ENCODE results near the gene MLLT10. TPM values are rescaled to one million over a fixed set of nuclear protein-coding genes. Genes with fewer than 3 reads are reported as not detected.

MLLT10 gene
- polyA plus RNA-seq, 4 donors: 8.9 to 34.3 (median 13.4) TPM

DNA sequence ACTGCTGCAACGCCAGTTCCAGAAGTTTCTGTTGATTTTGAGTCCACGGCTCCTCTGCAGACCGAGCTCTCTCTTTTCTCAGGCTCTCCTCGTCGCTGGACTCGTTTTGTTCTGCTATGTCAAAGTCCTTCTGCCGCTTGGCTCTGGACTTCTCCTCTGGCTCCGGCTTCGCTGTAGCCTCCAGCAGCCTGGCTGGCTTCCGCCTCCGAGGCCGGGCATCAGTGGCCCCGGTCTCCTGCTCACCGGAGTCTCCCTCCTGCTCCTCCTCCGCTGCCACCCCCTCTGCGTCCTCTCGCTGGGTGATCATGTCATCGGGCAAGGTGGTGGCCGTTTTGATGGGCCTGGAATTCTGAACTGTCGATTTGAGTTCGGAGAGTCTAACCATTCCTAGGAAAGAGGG lies 225.2 kb downstream of the MLLT10 start:
- 94 to 97% (median 96%) methylated on average over 21 of the region's 21 CpGs for WGBS, 3 donors
- no peak for FAIRE-seq

DNA sequence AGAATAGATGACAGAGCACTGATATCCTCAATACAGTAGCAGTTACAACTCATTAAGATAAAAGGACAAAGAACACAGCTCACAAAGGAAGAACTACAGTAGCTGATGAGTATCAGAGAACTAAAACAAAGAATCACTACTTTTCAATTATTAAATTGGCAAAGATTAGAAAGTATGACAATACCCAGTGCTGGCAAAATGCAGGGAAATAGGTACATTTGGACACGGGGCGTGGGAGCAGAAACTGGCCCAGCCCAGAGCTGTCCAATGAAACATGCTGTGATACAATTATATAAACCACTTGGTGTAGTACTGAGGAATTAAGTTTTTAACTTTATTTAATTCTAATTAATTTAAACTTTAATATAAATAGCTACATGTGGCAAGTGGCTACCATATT lies 226.3 kb downstream of the MLLT10 start:
- Histone ChIP-seq H3K27ac (ENCODE audit: low read depth in 1 of 3, low read length in 2 of 3) (no peak overlapping the region), H3K27me3 (ENCODE audit: control insufficient read depth in 3 of 3, insufficient read depth in 3 of 3, low read length in 3 of 3) (no peaks in the 10 kb centered on the region), H3K4me3 (ENCODE audit: low read depth in 1 of 3, low read length in 3 of 3) (no peak overlapping the region), H3K9me3 (ENCODE audit: control insufficient read depth in 2 of 2, insufficient read depth in 1 of 2, low read depth in 1 of 2, low read length in 1 of 2) (peaks cover 0 to 3% of the 10 kb centered on the region in 2 donors), H3K36me3 (ENCODE audit: control insufficient read depth in 3 of 3, insufficient read depth in 2 of 3, low read depth in 1 of 3, low read length in 3 of 3) (peaks cover 2 to 30% (median 8%) of the 10 kb centered on the region in 3 donors), H3K4me1 (ENCODE audit: control insufficient read depth in 3 of 3, insufficient read depth in 2 of 3, low read depth in 1 of 3, low read length in 2 of 3) (no peaks in the 10 kb centered on the region)
- WGBS, 3 donors: 95 to 97% (median 96%) methylated on average over 2 of the region's 2 CpGs
- FAIRE-seq (no peak), DNase-seq (no peak)

More for the DNA sequence above, 225.2 kb downstream of the MLLT10 start:
- Histone ChIP-seq H3K27me3 (ENCODE audit: control insufficient read depth in 3 of 3, insufficient read depth in 3 of 3, low read length in 3 of 3) (no peaks in the 10 kb centered on the region), H3K9me3 (ENCODE audit: control insufficient read depth in 2 of 2, insufficient read depth in 1 of 2, low read depth in 1 of 2, low read length in 1 of 2) (peaks cover 0 to 3% of the 10 kb centered on the region in 2 donors), H3K4me3 (ENCODE audit: low read depth in 1 of 3, low read length in 3 of 3) (no peak overlapping the region), H3K36me3 (ENCODE audit: control insufficient read depth in 3 of 3, insufficient read depth in 2 of 3, low read depth in 1 of 3, low read length in 3 of 3) (peaks cover 2 to 38% (median 8%) of the 10 kb centered on the region in 3 donors), H3K4me1 (ENCODE audit: control insufficient read depth in 3 of 3, insufficient read depth in 2 of 3, low read depth in 1 of 3, low read length in 2 of 3) (no peaks in the 10 kb centered on the region), H3K27ac (ENCODE audit: low read depth in 1 of 3, low read length in 2 of 3) (no peak overlapping the region)
- no peak for DNase-seq

DNA sequence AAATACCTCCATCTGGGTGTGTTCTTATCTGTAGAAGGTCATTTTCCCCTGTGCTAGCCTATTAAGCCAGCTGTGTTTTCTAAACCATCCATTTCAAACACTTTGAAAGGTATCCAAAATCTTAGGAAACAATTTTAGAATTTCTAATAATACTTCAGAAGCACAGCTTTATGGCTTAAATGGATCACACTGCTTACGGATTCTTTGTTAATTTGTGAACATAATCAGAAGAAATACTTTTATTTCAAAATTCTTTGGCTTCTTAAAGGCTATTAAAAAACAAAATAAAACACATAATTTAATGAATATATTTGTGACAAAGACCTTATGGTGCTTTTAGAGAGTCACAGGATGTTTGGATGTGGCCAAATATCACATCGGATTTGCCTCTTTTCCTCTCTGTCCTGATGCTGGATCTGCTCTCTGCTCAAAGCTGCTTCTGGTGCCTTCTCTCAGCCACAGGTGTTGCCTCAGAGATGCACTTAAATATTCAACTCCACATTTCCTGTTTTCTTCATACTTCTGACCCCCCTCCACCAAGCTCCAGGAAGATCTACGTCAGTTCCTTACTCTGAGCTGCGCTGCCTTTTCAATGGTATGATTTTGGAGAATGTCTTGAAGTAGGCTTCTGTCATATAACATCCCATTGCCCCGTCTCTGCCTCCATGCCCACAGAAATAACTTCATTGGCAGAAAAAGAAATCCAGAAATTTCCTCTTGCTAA lies 230.6 kb downstream of the MLLT10 start:
- Histone ChIP-seq H3K9me3 (ENCODE audit: control insufficient read depth in 2 of 2, insufficient read depth in 1 of 2, low read depth in 1 of 2, low read length in 1 of 2) (peaks cover 0 to 3% of the 10 kb centered on the region in 2 donors), H3K4me3 (ENCODE audit: low read depth in 1 of 3, low read length in 3 of 3) (no peak overlapping the region), H3K27me3 (ENCODE audit: control insufficient read depth in 3 of 3, insufficient read depth in 3 of 3, low read length in 3 of 3) (no peaks in the 10 kb centered on the region), H3K36me3 (ENCODE audit: control insufficient read depth in 3 of 3, insufficient read depth in 2 of 3, low read depth in 1 of 3, low read length in 3 of 3) (peaks cover 0 to 7% (median 2%) of the 10 kb centered on the region in 3 donors), H3K4me1 (ENCODE audit: control insufficient read depth in 3 of 3, insufficient read depth in 2 of 3, low read depth in 1 of 3, low read length in 2 of 3) (no peaks in the 10 kb centered on the region), H3K27ac (ENCODE audit: low read depth in 1 of 3, low read length in 2 of 3) (no peak overlapping the region)
- FAIRE-seq (no peak), DNase-seq (no peak)
- 78 to 91% (median 89%) methylated on average over 5 of the region's 5 CpGs for WGBS, 3 donors

DNA sequence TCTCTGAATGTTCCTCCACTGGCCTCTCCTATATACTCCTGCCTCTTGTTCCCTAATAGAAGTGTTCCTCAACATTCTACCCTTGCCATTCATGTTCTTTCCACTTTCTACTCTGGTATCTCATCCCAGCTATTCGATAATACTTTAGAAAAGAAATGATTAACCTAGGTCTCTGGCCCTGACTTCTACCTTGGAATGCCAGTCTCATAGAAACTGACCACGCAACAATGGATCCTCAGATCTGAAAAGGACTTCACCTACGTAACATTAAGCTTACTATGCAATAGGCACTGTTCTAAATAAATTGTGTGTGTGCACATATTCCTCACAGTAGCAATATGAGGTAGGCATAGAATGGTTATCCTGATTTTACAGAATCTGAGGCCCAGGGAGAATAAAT lies 235.0 kb downstream of the MLLT10 start:
- H3K9me3 ChIP-seq (ENCODE audit: control insufficient read depth in 2 of 2, insufficient read depth in 1 of 2, low read depth in 1 of 2, low read length in 1 of 2): peaks cover 0 to 4% of the 10 kb centered on the region in 2 donors
- FAIRE-seq (no peak), DNase-seq (no peak)
- peaks cover 0 to 4% (median 0%) of the 10 kb centered on the region in 3 donors for H3K36me3 ChIP-seq (ENCODE audit: control insufficient read depth in 3 of 3, insufficient read depth in 2 of 3, low read depth in 1 of 3, low read length in 3 of 3)
- no peak overlapping the region for H3K4me3 ChIP-seq (ENCODE audit: low read depth in 1 of 3, low read length in 3 of 3)
- H3K27ac ChIP-seq (ENCODE audit: low read depth in 1 of 3, low read length in 2 of 3): no peak overlapping the region
- H3K4me1 ChIP-seq (ENCODE audit: control insufficient read depth in 3 of 3, insufficient read depth in 2 of 3, low read depth in 1 of 3, low read length in 2 of 3): no peaks in the 10 kb centered on the region
- no peaks in the 10 kb centered on the region for H3K27me3 ChIP-seq (ENCODE audit: control insufficient read depth in 3 of 3, insufficient read depth in 3 of 3, low read length in 3 of 3)
- 91 to 95% (median 95%) methylated on average over 3 of the region's 3 CpGs for WGBS, 3 donors

- Histone ChIP-seq H3K36me3 (ENCODE audit: control insufficient read depth in 3 of 3, insufficient read depth in 2 of 3, low read depth in 1 of 3, low read length in 3 of 3) (no peaks in the 10 kb centered on the region), H3K9me3 (ENCODE audit: control insufficient read depth in 2 of 2, insufficient read depth in 1 of 2, low read depth in 1 of 2, low read length in 1 of 2) (peaks cover 0 to 4% of the 10 kb centered on the region in 2 donors), H3K4me3 (ENCODE audit: low read depth in 1 of 3, low read length in 3 of 3) (no peak overlapping the region), H3K27ac (ENCODE audit: low read depth in 1 of 3, low read length in 2 of 3) (no peak overlapping the region), H3K4me1 (ENCODE audit: control insufficient read depth in 3 of 3, insufficient read depth in 2 of 3, low read depth in 1 of 3, low read length in 2 of 3) (no peaks in the 10 kb centered on the region), H3K27me3 (ENCODE audit: control insufficient read depth in 3 of 3, insufficient read depth in 3 of 3, low read length in 3 of 3) (no peaks in the 10 kb centered on the region)
- no peak for DNase-seq
- FAIRE-seq: no peak
- WGBS, 3 donors: 94 to 96% (median 94%) methylated on average over 4 of the region's 4 CpGs
Measured at GRCh38 chr10:21771219-21771618, 237.2 kb downstream of the MLLT10 start.

GRCh38 chr10:21776883-21777282 lies 242.9 kb downstream of the MLLT10 start:
- Histone ChIP-seq H3K27me3 (ENCODE audit: control insufficient read depth in 3 of 3, insufficient read depth in 3 of 3, low read length in 3 of 3) (no peaks in the 10 kb centered on the region), H3K4me1 (ENCODE audit: control insufficient read depth in 3 of 3, insufficient read depth in 2 of 3, low read depth in 1 of 3, low read length in 2 of 3) (no peaks in the 10 kb centered on the region), H3K27ac (ENCODE audit: low read depth in 1 of 3, low read length in 2 of 3) (no peak overlapping the region), H3K4me3 (ENCODE audit: low read depth in 1 of 3, low read length in 3 of 3) (no peak overlapping the region), H3K36me3 (ENCODE audit: control insufficient read depth in 3 of 3, insufficient read depth in 2 of 3, low read depth in 1 of 3, low read length in 3 of 3) (peaks cover 0 to 3% (median 0%) of the 10 kb centered on the region in 3 donors), H3K9me3 (ENCODE audit: control insufficient read depth in 2 of 2, insufficient read depth in 1 of 2, low read depth in 1 of 2, low read length in 1 of 2) (peaks cover 0 to 6% of the 10 kb centered on the region in 2 donors)
- WGBS, 3 donors: 100% methylated on average over 1 of the region's 1 CpG
- FAIRE-seq (no peak), DNase-seq (no peak)

DNA sequence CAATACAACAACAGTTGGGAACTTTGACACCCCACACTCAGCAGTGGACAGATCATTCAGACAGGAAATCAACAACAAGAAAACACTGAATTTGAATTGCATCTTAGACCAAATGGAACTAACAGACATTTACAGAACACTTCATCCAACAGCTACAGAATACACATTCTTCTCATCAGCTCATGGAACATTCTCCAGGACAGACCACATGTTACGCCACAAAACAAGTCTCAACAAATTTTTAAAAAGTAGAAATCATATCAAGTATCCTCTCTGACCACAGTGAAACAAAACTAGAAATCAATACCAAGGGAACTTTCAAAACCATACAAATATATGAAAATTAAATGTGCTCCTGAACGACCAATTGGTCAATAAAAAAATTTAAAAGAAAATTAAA lies 257.2 kb downstream of the MLLT10 start:
- Histone ChIP-seq H3K27ac (ENCODE audit: low read depth in 1 of 3, low read length in 2 of 3) (no peak overlapping the region), H3K9me3 (ENCODE audit: control insufficient read depth in 2 of 2, insufficient read depth in 1 of 2, low read depth in 1 of 2, low read length in 1 of 2) (no peaks in the 10 kb centered on the region), H3K4me3 (ENCODE audit: low read depth in 1 of 3, low read length in 3 of 3) (no peak overlapping the region), H3K4me1 (ENCODE audit: control insufficient read depth in 3 of 3, insufficient read depth in 2 of 3, low read depth in 1 of 3, low read length in 2 of 3) (no peaks in the 10 kb centered on the region), H3K27me3 (ENCODE audit: control insufficient read depth in 3 of 3, insufficient read depth in 3 of 3, low read length in 3 of 3) (no peaks in the 10 kb centered on the region), H3K36me3 (ENCODE audit: control insufficient read depth in 3 of 3, insufficient read depth in 2 of 3, low read depth in 1 of 3, low read length in 3 of 3) (peaks cover 0 to 4% (median 0%) of the 10 kb centered on the region in 3 donors)
- no peak for FAIRE-seq
- no peak for DNase-seq
- WGBS, 3 donors: 95 to 97% (median 96%) methylated on average over 2 of the region's 2 CpGs

Measured in small intestine (tissue), 7 donors.